HG03558 (cell line): ENCODE measurements around the gene SCUBE2.
"Not testable (repeated sequence)": the region's sequence is repeated elsewhere in the genome, so short reads cannot be mapped to it uniquely, and the experiment has no call there.

Source experiments
- ATAC-seq: cut with Tn5 transposase; IDR thresholded peaks from one replicate; pipeline ENCODE4 v1.9.1; 2021; ENCODE audit warnings: moderate number of reproducible peaks; ENCODE audit not compliant: unreplicated experiment; ENCODE audit errors: extremely low read depth

SCUBE2 gene

DNA sequence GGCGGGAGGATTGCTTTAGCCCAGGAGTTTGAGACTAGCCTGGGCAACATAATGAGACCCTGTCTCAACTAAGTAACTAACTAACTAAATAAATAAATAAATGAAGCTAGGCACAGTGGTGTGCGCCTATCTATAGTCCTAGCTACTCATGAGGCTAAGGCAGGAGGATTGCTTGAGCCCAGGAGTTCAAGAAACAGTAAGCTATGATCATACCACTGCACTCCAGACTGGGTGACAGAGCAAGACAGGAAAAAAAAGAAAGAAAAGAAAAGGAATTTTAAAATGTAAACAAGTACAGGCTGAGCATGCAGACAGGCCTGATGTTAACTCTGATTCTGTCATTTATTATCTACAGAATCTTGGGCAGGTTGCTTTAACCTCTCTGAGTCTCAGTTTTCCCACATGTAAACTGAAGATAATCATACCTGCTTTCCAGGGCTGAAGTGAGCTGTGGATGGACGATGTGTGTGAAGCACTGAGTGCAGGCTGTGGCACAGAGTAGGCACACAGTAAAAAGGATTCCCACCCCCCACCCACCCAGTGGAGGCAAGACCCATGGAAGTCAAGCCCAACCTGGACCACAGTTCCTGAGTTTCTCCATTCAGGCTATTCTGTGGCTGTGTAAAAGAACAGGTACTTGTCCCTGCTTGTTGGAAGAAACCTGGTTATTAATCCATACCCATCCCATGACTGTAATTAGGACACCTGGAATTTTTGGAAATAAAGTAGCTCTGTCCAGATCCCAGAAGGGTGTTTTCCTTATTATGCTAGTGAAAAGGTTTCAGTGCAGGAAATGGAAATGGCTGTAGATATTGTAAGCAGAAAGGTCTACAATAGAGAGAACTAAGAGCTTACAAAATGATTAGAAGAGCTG, 18.7 kb upstream of the SCUBE2 start:
- ATAC-seq = no peak

DNA sequence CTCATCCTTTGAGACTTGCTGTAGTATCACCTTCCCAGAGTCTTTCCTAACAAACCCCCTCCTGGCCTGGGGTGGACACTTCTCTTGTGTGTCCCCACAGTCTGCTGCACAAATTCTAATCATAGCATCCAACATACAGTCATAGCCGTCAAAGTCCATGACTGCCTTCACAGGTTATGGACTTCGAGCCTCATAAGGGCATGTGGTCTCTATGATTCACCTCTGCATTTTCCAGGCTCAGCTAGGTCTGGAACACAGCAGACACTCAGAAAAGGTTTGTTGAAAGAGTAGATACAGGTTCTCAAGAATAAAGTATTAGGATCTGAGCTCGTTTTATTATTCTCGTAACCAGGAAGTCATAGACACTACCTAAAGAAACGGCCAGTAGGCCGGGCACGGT, 13.2 kb upstream of the SCUBE2 start:
- ATAC-seq = no peak

DNA sequence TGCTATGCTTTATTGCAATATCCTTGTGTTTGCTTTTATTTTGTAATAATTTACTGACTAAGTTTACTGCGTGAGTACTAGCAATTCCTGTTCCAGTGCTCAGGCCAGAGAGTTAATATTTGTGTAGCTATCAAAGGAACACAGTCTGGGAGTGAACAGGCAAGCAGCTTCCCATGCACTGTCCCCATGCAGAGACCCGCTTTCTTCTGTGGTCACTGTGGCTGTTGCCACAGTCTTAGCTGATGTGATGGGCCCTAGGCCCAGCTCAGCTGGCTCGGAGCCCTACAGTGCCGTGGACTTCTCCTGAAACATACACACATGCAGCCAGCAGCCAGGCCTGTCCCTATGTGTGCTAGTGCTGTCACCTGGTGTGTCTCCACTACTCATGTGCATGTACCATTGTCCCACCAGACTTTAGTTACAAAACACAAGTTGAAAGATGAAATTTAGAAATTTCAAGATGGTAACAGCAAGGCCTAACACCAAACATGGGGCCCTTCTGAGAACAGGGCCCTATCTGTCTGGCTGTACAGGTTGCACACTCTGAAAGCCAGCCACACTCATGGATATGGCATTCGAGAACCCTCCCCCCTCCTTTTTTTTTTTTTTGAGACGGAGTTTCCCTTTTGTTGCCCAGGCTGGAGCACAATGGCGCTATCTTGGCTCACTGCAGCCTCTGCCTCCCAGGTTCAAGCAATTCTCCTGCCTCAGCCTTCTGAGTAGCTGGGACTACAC, 12.3 kb upstream of the SCUBE2 start:
- ATAC-seq = no peak

DNA sequence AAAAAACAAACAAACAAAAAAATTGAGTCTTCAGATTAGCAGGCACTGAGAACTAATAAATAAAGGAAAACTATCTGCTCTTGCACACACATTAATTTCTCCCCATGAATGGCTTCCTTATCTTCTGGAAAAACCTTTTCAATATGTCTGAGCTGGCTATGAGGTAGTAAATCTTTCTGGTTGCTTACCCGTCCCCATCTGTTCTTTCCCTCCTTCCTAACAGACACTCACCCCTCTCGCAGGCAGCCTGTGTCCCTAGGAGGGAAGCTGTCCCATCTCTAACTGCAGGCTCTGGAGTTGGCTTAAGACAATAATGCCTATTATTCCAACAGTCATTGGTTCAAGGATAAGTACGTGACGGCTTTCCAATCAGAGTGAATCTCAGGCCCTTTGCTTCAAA, 8.2 kb upstream of the SCUBE2 start:
- no peak for ATAC-seq

DNA sequence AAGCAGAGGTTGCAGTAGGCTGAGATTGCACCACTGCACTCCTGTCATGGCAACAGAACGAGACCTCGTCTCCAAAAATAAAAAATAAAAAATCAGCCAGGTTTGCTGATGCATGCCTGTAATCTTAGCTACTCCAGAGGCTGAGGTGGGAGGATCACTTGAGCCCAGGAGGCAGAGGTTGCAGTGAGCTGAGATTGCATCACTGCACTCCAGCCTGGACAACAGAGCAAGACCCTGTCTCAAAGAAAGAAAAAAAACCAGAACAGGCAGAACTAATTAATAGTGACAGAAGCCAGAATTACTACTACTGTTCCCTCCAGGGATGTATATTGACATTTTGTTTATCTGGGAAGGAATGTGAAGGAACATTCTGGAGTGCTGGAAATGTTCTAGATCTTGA, 7.1 kb upstream of the SCUBE2 start:
- not testable (repeated sequence) for ATAC-seq

DNA sequence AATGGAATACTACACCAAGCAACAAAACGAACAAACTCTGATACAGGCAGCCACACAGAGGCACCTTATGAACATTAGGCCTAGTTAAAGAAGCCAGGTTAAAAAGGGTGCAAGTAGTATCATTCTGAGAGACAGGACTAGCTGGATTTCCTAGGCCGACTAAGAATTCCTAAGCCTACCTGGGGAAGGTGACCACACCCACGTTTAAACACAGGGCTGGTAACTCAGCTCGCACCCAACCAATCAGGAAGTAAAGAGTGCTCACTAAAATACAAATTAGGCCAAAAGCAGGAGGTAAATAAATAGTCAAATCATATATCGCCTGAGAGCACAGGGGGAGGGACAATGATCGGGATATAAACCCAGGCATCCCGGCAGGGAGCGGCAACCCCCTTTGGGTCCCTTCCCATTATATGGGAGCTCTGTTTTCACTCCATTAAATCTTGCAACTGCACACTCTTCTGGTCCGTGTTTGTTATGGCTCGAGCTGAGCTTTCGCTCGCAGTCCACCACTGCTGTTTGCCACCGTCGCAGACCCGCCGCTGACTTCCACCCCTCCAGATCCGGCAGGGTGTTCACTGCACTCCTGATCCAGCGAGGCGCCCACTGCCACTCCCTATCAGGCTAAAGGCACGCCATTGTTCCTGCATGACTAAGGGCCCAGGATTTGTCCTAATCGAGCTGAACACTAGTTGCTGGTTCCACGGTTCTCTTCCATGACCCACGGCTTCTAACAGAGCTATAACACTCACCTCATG, 6.0 kb upstream of the SCUBE2 start:
- not testable (repeated sequence) for ATAC-seq

DNA sequence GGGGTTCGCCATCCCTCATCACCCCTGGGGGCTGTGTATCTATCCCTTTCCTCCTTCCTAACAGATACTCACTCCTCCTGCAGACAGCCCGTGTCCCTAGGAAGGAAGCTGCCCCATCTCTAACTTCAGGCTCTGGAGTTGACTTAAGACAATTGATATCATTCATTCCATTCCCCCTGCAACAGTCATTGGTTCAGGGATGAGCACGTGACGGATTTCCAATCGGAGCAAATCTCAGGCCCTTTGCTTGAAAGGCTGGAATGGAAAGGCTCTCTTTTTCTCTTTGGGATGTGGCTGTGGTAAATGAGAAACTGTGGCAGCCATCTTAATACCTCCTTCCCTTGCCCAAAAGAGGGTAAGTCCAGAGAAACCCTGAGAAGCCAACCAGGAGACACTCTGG, 5.0 kb upstream of the SCUBE2 start:
- no peak for ATAC-seq

DNA sequence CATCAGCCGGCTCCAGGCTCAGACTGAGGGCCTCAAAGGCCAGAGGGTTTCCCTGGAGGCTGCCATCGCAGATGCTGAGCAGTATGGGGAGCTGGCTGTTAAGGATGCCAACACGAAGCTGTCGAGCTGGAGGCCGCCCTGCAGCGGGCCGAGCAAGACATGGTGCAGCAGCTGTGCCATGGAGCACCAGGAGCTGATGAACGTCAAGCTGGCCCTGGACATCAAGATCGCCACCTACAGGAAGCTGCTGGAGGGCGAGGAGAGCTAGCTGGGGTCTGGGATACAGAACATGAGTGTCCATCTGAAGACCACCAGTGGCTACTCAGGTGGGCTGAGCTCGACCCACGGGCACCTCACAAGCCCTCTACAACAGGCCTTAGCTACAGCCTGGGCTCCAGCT, 4.0 kb upstream of the SCUBE2 start:
- ATAC-seq = no peak

DNA sequence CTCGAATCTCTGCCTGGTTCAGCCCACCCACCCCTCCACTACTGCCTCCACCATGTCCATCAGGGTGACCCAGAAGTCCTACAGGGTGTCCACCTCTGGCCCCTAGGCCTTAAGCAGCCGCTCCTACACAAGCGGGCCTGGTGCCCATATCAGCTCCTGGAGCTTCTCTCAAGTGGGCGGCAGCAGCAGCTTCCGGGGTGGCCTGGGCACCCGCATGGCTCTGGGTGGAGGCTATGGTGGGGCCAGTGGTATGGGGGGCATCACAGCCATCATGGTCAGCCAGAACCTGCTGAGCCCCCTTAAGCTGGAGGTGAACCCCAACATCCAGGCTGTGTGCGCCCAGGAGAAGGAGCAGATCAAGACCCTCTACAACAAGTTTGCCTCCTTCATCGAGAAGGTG, 3.0 kb upstream of the SCUBE2 start:
- ATAC-seq = no peak

DNA sequence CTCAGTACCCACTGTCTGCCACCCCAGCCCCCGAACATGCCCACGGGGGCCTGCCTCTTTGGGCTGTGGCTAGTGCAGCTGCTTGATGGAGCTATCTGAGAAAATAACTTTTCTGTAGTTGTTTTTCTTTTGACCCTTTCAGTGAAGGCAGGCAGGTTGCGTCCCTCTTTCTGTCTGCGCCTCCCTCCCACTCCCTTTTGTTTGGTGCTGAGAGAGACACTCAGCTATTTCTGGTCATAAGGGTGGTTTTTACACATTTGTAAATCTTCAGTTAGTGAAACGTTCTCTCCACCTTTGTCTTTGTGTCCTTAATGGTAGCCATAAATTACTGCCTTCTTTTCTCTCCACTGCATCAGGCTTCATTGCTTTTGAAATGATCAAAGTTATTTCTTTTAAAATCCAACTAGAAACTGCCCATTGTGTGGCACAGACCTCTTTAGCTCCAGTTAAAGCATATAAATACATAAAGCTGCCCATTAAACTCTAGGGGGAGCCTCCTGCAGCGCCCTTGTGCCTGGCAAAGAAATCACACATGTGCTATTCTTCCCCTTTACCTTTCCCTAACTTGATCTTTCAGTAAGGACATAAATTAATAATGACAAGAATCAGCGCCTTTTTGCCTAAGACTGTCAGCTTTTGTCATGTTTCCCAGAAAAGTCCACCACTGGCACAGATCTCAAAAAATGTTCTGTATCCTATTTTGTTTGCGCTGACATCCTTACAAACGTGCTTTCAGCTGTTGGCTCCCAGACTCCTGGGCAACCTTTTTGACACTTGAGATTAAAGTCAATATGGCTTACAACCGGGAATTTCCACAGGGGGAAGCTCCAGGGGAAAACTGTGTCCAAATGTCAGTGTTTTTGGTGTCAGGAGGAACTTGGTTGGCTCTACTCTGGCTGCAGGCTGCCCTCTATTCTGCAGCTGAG, 1.7 kb upstream of the SCUBE2 start:
- no peak for ATAC-seq

DNA sequence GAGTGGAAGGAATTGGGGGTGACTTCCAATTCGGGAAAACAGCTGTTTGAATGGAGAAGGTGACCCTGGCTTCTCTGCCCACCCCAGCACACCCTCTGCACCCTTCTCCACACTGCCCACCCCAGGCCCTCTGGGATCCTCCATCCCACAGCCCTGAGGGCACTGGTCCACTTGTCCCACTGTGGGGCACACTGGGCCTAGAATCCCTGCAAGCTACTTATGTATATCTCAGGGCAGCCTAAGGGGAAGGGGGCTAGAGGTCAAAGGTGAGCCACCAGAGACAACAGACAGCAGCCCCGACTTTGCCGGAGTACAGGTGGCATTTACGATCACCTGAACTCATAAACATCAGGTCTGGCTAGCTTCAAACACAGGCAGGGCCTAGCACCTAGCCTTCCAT, 673 bp upstream of the SCUBE2 start:
- ATAC-seq = no peak

DNA sequence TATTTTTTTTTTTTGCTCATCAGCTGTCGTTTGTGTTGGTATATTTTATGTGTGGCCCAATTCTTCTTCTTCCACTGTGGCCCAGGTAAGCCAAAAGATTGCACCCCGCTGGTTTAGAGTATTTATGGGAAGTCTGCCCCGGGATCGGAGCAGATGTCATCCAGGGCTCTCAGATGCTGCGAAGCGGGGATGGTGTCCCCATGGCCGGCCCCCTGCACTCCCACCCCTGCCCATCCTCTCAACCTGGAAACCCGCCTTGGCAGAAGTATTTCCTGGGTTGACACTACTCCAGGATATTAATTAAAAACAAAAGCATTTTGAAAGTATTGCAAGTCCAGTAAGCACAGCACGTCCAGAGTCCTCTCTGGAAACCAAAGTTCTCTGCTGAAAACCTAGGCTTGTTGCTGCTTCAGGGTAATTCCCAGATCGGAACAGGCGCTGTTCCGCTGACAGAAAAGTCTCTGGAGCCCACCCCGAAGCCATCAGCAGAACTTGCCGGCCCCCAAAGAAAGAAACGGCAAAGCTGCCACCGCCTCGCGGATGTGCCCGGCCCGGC, 833 bp downstream of the SCUBE2 start:
- no peak for ATAC-seq

DNA sequence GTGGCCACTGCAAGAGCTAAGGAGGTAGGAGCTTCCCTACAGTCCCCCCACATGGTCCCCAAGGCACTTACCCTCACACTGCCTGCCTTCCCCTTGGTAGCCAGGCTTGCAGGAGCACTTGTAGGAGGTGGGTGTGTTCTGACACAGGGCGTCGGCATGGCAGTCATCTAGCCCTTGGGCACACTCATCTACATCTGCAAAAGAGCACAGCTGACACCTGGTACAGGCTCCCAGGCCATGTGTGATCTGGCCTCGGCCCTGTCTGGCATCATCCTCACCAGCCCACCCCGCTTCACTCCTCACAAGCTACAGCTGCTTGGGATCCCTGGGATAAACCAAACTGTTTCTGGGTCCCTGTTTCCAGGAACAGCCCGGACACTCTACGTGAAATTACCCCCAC, 1.8 kb downstream of the SCUBE2 start:
- ATAC-seq = no peak

DNA sequence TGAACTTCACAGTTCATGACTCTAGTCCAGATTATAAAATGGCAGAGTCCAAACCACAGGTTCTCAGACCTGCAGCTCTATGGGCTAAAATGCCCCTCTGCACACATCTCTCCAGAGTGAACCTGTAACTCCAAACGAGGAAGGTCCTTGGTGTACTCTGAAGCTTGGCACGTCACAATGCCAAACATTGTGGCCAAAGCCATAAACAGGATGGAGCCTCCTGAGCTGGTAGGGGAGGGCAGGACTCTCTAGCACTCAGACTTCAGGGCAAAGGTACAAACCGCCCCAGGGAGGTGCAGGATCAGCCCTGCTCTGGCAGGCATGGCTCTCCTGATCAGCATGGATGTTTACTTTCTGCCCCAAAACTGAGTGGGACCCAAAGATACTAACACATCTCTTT, 2.3 kb downstream of the SCUBE2 start:
- ATAC-seq = no peak

DNA sequence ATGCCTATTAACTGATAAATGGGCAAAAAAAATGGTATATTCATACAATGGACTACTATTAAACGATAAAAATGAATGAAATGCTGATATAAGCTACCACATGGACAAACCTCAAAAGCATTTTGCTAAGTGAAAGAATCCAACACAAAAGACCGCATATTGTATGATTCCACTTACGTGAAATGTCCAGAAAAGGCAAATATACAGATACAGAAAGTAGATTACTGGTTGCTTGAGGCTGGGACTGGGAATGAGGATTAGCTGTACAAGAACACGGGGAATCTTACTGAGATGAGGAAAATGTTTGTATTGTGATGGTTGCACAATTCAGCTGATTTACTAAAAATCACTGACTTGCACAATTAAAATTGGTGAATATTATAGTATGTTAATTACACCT, 8.8 kb downstream of the SCUBE2 start:
- ATAC-seq = no peak

DNA sequence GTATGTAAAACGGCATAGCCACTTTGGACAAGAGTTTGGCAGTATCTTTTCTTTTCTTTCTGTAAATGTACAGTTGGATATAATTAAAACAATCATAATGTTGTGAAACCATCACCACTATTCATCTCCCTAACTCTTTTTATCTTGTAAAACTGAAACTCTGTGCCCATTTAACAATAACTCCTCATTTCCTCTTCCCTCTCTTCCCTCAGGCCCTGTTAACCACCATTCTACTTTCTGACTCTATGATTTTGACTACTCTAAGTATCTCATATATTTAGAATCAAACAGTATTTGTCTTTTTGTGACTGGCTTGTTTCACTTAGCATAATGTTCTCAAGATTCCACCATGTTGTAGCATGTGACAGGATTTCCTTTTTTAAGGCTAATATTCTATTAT, 10.2 kb downstream of the SCUBE2 start:
- no peak for ATAC-seq

DNA sequence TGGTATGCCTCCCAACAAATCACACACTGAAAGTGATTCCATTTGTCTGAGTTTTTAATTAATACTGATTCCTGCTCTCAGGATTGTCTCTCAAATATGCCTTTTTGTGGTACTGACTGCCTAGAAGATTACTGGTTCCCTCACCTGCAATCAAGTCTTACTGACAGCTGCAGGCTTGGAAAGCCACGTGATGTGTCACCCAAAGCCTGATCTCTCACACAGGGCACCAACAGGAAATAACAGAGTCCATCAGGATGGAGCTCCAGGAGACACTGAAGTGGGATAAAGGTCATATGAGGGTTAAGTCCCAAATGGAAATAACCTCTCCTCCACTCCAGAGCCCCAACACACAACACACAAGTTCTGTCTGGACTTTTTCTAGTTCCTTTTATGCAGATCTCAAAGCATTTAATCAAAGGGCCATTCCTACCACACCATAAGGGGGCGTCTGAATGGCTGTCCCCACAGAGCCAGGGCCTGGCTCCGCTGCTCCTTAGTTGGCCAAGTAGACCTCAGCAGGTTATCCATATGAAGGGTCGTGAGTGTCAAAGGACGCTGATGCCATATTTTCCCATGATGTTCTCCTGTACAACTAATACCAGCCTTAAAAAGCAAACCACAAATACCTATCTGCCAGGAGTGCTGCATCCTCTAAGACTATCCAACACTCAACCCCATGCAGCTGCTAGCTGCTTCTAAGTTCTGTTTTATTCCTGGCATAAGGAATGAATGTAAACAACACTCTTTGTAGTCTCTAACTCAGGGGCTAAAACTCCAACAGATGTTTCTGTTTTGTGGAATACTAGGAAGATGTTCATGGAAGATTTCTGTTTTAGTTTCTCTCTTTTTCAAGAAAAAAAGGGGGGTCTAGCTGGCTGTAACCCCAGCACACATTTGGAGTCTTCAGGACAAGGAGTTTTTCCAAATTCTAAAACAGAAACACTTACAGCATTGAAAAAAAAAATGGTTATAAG, 13.0 kb downstream of the SCUBE2 start:
- ATAC-seq = no peak

DNA sequence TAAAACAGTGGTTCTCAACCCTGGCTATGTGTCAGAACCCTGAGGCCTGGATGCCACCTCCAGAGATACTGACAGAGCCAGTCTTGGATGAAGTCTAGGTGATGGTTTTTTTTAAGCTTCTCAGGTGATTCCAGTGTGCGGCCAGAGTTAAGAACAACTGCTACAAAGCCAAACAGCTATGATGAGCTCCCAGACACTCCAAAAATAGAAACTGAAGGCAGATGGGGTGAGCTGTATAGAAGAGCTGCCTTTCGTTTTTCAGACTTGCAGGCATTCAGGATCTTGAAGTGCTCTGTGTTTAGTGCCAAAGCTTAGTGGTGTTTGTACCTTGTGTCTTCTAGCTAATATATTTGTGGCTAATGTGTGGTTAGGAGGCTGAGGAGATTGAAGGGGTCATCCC, 14.2 kb downstream of the SCUBE2 start:
- no peak for ATAC-seq

DNA sequence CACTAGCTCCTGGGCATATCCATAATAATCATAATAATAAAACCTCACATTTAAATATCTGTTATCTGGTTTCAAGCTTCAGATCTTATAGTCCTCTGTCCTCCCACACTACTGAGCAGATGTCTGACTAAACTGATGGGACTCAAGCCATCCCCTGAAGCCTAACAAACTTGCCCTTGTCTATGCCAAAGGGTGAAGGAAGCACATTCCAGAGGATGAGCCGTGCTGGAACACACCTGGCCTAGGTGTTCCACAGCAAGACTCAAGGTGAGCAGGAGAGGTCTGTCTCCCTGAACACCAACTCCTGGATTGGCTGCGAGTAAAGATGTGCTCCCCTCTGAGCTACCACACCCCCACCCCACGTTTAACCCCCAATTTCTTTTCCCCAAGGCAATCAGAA, 14.7 kb downstream of the SCUBE2 start:
- ATAC-seq = no peak
